COLO668 (cell line): ENCODE results near the gene FNDC3B.
A peak's percentile ranks its signal among the peaks of the same experiment; 100 is the strongest.

Source experiments
- DNase-seq: peaks from one replicate; lab custom pipeline; 2025; ENCODE audit not compliant: unreplicated experiment; lab: John Stamatoyannopoulos, UW

The FNDC3B gene

GRCh38 chr3:172410702-172411477 lies 371.5 kb downstream of the FNDC3B start:
- DNase-seq = no peak

- no peak for DNase-seq
Observed at GRCh38 chr3:172411478-172411947, 372.1 kb downstream of the FNDC3B start.

GRCh38 chr3:172415323-172415722 lies 375.9 kb downstream of the FNDC3B start:
- no peak for DNase-seq

GRCh38 chr3:172437713-172438112 lies 398.3 kb downstream of the FNDC3B start:
- DNase-seq = no peak

- no peak for DNase-seq
Observed at GRCh38 chr3:172438186-172438585, 398.8 kb downstream of the FNDC3B start.

- no peak for DNase-seq
Observed at GRCh38 chr3:172441581-172441980, 402.2 kb downstream of the FNDC3B start.

- DNase-seq = no peak
Observed at GRCh38 chr3:172442606-172443005, 403.2 kb downstream of the FNDC3B start.

GRCh38 chr3:172444821-172445220 lies 405.4 kb downstream of the FNDC3B start:
- no peak for DNase-seq

GRCh38 chr3:172446198-172446597 lies 406.8 kb downstream of the FNDC3B start:
- no peak for DNase-seq

- DNase-seq = no peak
Observed at GRCh38 chr3:172447611-172448579, 408.5 kb downstream of the FNDC3B start, which contains the start of gene GHSR. GHSR (minus strand) TSS chr3:172448456; CDS start chr3:172448413, 43 bp downstream.

- peak; percentile 17 for DNase-seq
Observed at GRCh38 chr3:172448661-172449465, 409.5 kb downstream of the FNDC3B start.

- DNase-seq = no peak
Observed at GRCh38 chr3:172449466-172450149, 410.2 kb downstream of the FNDC3B start.
